DND-41 (cell line): Measurements from ENCODE around the gene NKAIN2.

Experiments used
- EZH2 ChIP-seq: IDR thresholded peaks from 3 replicates; pipeline ENCODE4 v1.6.1; 2012; ENCODE audit warnings: borderline replicate concordance, low read depth, mild to moderate bottlenecking, moderate library complexity, low read length, inconsistent platforms; ENCODE audit not compliant: severe bottlenecking
- TF ChIP-seq, protein P1 (sequence below): IDR thresholded peaks from 2 replicates; pipeline ENCODE4 v1.5.1; 2012; ENCODE audit warnings: borderline replicate concordance, low read length, moderate library complexity, mild to moderate bottlenecking; ENCODE audit not compliant: poor library complexity, severe bottlenecking; ENCODE audit errors: extremely low read depth

GRCh38 chr6:124822721-124823120 is 1019.1 kb downstream of the NKAIN2 start:
- TF ChIP-seq, protein P1, sequence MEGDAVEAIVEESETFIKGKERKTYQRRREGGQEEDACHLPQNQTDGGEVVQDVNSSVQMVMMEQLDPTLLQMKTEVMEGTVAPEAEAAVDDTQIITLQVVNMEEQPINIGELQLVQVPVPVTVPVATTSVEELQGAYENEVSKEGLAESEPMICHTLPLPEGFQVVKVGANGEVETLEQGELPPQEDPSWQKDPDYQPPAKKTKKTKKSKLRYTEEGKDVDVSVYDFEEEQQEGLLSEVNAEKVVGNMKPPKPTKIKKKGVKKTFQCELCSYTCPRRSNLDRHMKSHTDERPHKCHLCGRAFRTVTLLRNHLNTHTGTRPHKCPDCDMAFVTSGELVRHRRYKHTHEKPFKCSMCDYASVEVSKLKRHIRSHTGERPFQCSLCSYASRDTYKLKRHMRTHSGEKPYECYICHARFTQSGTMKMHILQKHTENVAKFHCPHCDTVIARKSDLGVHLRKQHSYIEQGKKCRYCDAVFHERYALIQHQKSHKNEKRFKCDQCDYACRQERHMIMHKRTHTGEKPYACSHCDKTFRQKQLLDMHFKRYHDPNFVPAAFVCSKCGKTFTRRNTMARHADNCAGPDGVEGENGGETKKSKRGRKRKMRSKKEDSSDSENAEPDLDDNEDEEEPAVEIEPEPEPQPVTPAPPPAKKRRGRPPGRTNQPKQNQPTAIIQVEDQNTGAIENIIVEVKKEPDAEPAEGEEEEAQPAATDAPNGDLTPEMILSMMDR: no peak
- TF ChIP-seq EZH2: no peak
